Stomach (tissue), 4 donors: ENCODE results near the gene PDE8B.

ENCODE experiments used
- POLR2AphosphoS5 ChIP-seq, 3 donors: sonication (generic); formaldehyde crosslinking; IDR thresholded peaks; one replicate each; pipeline ENCODE4 v1.6.1; 2016; ENCODE audit warnings: antibody characterized with exemption in 3 of 3
- TF ChIP-seq, protein P1 (sequence below), 7 experiments: fragments of 450-650 bp in 4 of 7; fragments of 200-600 bp in 3 of 7; sonication (generic) in 3 of 7; IDR thresholded peaks; one replicate each; pipeline ENCODE4 v1.5.1; 2016 to 2019; ENCODE audit warnings: antibody characterized with exemption in 7 of 7, control low read depth in 2 of 7, mild to moderate bottlenecking in 1 of 7

DNA sequence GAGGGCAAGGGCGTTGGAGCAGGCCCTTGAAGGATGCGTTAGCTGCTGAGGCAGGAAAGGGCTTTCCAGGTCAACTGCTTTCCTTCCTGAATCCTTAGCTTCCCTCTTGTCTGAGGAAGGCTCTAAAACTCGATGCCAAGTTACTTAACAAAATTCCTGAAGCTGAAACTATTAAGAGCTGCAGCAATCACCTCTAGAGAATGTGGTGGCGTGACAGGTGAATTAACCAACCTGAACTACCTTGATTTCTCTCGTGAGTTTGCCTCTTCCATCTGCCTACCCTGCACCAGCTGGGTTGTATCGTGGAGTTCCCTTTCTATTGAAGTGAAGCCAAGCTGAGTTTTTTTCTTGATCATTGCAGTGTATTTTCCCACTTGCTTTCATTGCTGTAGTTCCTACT is 96.1 kb downstream of the PDE8B start:
- TF ChIP-seq, protein P1, sequence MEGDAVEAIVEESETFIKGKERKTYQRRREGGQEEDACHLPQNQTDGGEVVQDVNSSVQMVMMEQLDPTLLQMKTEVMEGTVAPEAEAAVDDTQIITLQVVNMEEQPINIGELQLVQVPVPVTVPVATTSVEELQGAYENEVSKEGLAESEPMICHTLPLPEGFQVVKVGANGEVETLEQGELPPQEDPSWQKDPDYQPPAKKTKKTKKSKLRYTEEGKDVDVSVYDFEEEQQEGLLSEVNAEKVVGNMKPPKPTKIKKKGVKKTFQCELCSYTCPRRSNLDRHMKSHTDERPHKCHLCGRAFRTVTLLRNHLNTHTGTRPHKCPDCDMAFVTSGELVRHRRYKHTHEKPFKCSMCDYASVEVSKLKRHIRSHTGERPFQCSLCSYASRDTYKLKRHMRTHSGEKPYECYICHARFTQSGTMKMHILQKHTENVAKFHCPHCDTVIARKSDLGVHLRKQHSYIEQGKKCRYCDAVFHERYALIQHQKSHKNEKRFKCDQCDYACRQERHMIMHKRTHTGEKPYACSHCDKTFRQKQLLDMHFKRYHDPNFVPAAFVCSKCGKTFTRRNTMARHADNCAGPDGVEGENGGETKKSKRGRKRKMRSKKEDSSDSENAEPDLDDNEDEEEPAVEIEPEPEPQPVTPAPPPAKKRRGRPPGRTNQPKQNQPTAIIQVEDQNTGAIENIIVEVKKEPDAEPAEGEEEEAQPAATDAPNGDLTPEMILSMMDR (IDR thresholded peaks at IDR 0.05): no peak
- TF ChIP-seq POLR2AphosphoS5 (IDR thresholded peaks at IDR 0.05): no peak
